SK-N-SH (cell line): Measurements from ENCODE around the gene GNG12. TPM values are rescaled to one million over a fixed set of nuclear protein-coding genes. Genes with fewer than 3 reads are reported as not detected.

ENCODE experiments used
- CTCF ChIA-PET: fragments of 300-600, 350-600 bp; formaldehyde crosslinking; extraction: SDS; loops from one replicate; lab custom pipeline; 2021; lab: Yijun Ruan, JAX
- POLR2A ChIA-PET: fragments of 350-600 bp; sonication (Branson Sonifier 250); formaldehyde crosslinking; extraction: SDS; loops from one replicate; lab custom pipeline; 2020; ENCODE audit warnings: antibody characterized with exemption, inconsistent platforms; lab: Yijun Ruan, JAX
- DNase-seq: peaks from one replicate; pipeline ENCODE4 v3.0.0; 2012
- H2AFZ ChIP-seq: fragments of 200-600 bp; sonication (generic); 2 replicates; pipeline ENCODE4 v1.8.1; 2016; ENCODE audit warnings: antibody characterized with exemption, mild to moderate bottlenecking, low read depth
- H3F3A ChIP-seq: fragments of 200-600 bp; sonication (generic); replicated peaks from 2 replicates; pipeline ENCODE3; 2016; ENCODE audit warnings: antibody characterized with exemption, mild to moderate bottlenecking; ENCODE audit not compliant: insufficient read depth
- H3K27ac ChIP-seq, 2 experiments: fragments of 200-500 bp in 1 of 2; fragments of 200-600 bp in 1 of 2; sonication (Bioruptor generic) in 1 of 2; sonication (generic), shearing (Covaris generic) in 1 of 2; 2 replicates each; pipeline versions ENCODE4 v1.5.1 to v1.6.1; 2014 to 2016; ENCODE audit warnings: low read depth in 2 of 2, inconsistent platforms in 1 of 2, low read length in 1 of 2, mild to moderate bottlenecking in 1 of 2, mixed read lengths in 1 of 2
- H3K27me3 ChIP-seq: fragments of 200-600 bp; sonication (generic), shearing (Covaris generic); 2 replicates; pipeline ENCODE4 v1.6.1; 2016; ENCODE audit warnings: mixed run types; ENCODE audit not compliant: insufficient read depth
- H3K36me3 ChIP-seq, 2 experiments: fragments of 200-500 bp in 1 of 2; fragments of 200-600 bp in 1 of 2; sonication (Bioruptor generic) in 1 of 2; sonication (generic) in 1 of 2; replicated peaks in 1 of 2; 2 replicates each; pipeline versions ENCODE3 to v1.5.1; 2014 to 2016; ENCODE audit warnings: low read length in 1 of 2, mild to moderate bottlenecking in 1 of 2; ENCODE audit not compliant: insufficient read depth in 2 of 2, control insufficient read depth in 1 of 2
- H3K4me1 ChIP-seq, 2 experiments: fragments of 200-500 bp in 1 of 2; fragments of 200-600 bp in 1 of 2; sonication (Bioruptor generic) in 1 of 2; sonication (generic), shearing (Covaris generic) in 1 of 2; 2 replicates each; pipeline versions ENCODE4 v1.5.1 to v1.6.1; 2014 to 2016; ENCODE audit warnings: low read depth in 1 of 2, low read length in 1 of 2, mixed run types in 1 of 2; ENCODE audit not compliant: insufficient read depth in 2 of 2, control insufficient read depth in 1 of 2
- H3K4me2 ChIP-seq: fragments of 200-600 bp; sonication (generic), shearing (Covaris generic); 2 replicates; pipeline ENCODE4 v1.6.1; 2017; ENCODE audit warnings: mixed run types
- H3K4me3 ChIP-seq, 2 experiments: fragments of 200-500 bp in 1 of 2; fragments of 200-600 bp in 1 of 2; sonication (Bioruptor generic) in 1 of 2; sonication (generic), shearing (Covaris generic) in 1 of 2; 2 replicates each; pipeline versions ENCODE4 v1.5.1 to v1.8.1; 2014 to 2016; ENCODE audit warnings: low read depth in 2 of 2, inconsistent platforms in 1 of 2, low read length in 1 of 2, mild to moderate bottlenecking in 1 of 2, mixed read lengths in 1 of 2, moderate library complexity in 1 of 2
- H3K79me2 ChIP-seq: fragments of 200-600 bp; sonication (generic); 2 replicates; pipeline ENCODE4 v1.8.1; 2017; ENCODE audit warnings: mild to moderate bottlenecking; ENCODE audit not compliant: insufficient read depth
- H3K9ac ChIP-seq: fragments of 200-600 bp; sonication (generic); 2 replicates; pipeline ENCODE4 v1.6.1; 2017; ENCODE audit warnings: mixed run types
- H3K9me2 ChIP-seq: fragments of 200-600 bp; sonication (generic); 2 replicates; pipeline ENCODE4 v1.6.1; 2017; ENCODE audit warnings: mixed run types
- H3K9me3 ChIP-seq: fragments of 200-600 bp; sonication (generic); 2 replicates; pipeline ENCODE4 v1.6.1; 2017; ENCODE audit warnings: mixed run types, mild to moderate bottlenecking, moderate library complexity
- H4K20me1 ChIP-seq: fragments of 200-600 bp; sonication (generic); 2 replicates; pipeline ENCODE4 v1.6.1; 2017; ENCODE audit warnings: mild to moderate bottlenecking, mixed run types; ENCODE audit not compliant: insufficient read depth
- CHD2 ChIP-seq: fragments of 150-350 bp; IDR thresholded peaks from 2 replicates; pipeline ENCODE4 v1.6.1; 2018; ENCODE audit warnings: low read length; ENCODE audit not compliant: partially characterized antibody
- EZH2phosphoT487 ChIP-seq: fragments of 200-600 bp; sonication (generic); IDR thresholded peaks from 2 replicates; pipeline ENCODE4 v1.6.1; 2017; ENCODE audit warnings: low read depth, mixed run types, mild to moderate bottlenecking, antibody characterized with exemption, moderate library complexity, borderline replicate concordance
- FOSL2 ChIP-seq: IDR thresholded peaks from 2 replicates; pipeline ENCODE4 v1.4.0; 2012; ENCODE audit warnings: low read depth, mild to moderate bottlenecking, moderate library complexity, borderline replicate concordance
- FOXM1 ChIP-seq: IDR thresholded peaks from 2 replicates; pipeline ENCODE4 v1.4.0; 2012; ENCODE audit warnings: low read depth, mild to moderate bottlenecking
- GABPA ChIP-seq: IDR thresholded peaks from 2 replicates; pipeline ENCODE4 v1.4.0; 2012; ENCODE audit warnings: low read depth, mild to moderate bottlenecking
- JUND ChIP-seq: IDR thresholded peaks from 2 replicates; pipeline ENCODE4 v1.4.0; 2012
- MEF2A ChIP-seq: IDR thresholded peaks from 2 replicates; pipeline ENCODE4 v1.4.0; 2012; ENCODE audit warnings: low read depth, borderline replicate concordance
- NFIC ChIP-seq: IDR thresholded peaks from 2 replicates; pipeline ENCODE4 v1.4.0; 2012; ENCODE audit warnings: borderline replicate concordance
- NRF1 ChIP-seq: IDR thresholded peaks from 2 replicates; pipeline ENCODE4 v1.6.1; 2012; ENCODE audit warnings: low read depth, mild to moderate bottlenecking, low read length
- PBX3 ChIP-seq: IDR thresholded peaks from 2 replicates; pipeline ENCODE4; 2012
- RCOR1 ChIP-seq: fragments of 150-350 bp; IDR thresholded peaks from 2 replicates; pipeline ENCODE4 v1.6.1; 2017; ENCODE audit warnings: antibody characterized with exemption, low read length
- RFX5 ChIP-seq: IDR thresholded peaks from 2 replicates; pipeline ENCODE4 v1.6.1; 2012; ENCODE audit warnings: mild to moderate bottlenecking, improper control_type of control experiment, low read length
- SIN3A ChIP-seq: IDR thresholded peaks from 2 replicates; pipeline ENCODE4 v1.6.1; 2012; ENCODE audit warnings: low read depth, mild to moderate bottlenecking, low read length, moderate library complexity, borderline replicate concordance
- TEAD4 ChIP-seq: IDR thresholded peaks from 2 replicates; pipeline ENCODE4 v1.4.0; 2012; ENCODE audit warnings: mild to moderate bottlenecking, borderline replicate concordance; ENCODE audit not compliant: insufficient read depth
- YY1 ChIP-seq: IDR thresholded peaks from 2 replicates; pipeline ENCODE4 v1.4.0; 2012; ENCODE audit warnings: low read depth, mild to moderate bottlenecking
- WGBS: methylation state at CpG from one replicate; pipeline ENCODE4 v1.1.6; 2017; ENCODE audit warnings: low lambda C conversion rate; 5-methylcytosine and 5-hydroxymethylcytosine counted together
- polyA plus RNA-seq, 3 experiments: library from polyadenylated mRNA; depleted of rRNA; stranded (reverse); fragments of >200 nt; gene quantifications; 2 replicates each; pipeline ENCODE4 v1.2.3, GENCODE V29; 2012
- TF ChIP-seq, protein P1 (sequence below): fragments of 150-350 bp; IDR thresholded peaks from 2 replicates; pipeline ENCODE4 v1.6.1; 2016; ENCODE audit warnings: mild to moderate bottlenecking, low read depth, low read length
- TF ChIP-seq, protein P2 (sequence below): IDR thresholded peaks from 2 replicates; pipeline ENCODE4 v1.4.0; 2012; ENCODE audit warnings: low read depth, borderline replicate concordance
- TF ChIP-seq, protein P3 (sequence below): IDR thresholded peaks from 2 replicates; pipeline ENCODE4 v1.4.0; 2012; ENCODE audit warnings: low read depth

Gene GNG12
- polyA plus RNA-seq, 1 of the 3 experiments (the other 2 are of a cell fraction), result 41.2 TPM

DNA sequence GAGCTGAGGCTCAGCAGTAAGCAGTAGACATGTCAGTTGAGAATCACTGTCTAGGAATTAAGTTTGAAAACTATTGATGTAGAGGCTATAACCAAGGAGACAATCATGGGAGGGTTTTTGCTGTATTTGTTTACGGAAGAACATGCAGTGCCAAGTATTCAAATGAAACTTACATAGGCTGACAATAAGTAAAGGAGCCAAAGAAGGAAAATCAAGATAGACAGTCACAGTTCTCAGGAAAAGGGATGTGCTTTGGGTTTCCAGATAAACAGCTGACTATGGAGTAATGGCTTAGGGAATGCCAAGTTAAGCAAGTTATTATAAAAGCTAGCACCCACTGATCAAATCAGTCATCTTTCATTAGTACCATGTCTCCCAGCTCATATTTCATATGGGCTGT, 21.5 kb downstream of the GNG12 start:
- peaks cover 2 to 12% of the 10 kb centered on the region in 2 experiments for H3K36me3 ChIP-seq

DNA sequence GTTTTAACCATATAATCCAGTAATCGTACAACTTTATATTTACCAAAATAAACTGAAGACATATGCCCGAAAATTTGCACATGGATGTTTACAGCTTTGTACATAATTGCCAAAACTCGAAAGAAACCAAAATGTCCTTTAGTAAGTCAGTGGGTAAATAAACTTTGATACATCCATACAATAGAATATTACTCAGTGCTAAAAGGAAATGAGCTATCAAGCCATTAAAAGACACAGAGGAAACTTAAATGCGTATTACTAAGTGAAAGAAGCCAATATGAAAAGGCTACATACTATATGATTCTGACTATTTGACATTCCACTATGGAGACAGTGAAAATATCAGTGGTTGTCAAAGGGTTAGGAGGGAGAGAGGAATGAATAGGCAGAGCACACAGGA, 23.4 kb downstream of the GNG12 start:
- H3K79me2 ChIP-seq, result peaks cover 100% of the 10 kb centered on the region
- H3K27me3 ChIP-seq, result no peaks in the 10 kb centered on the region
- POLR2A ChIA-PET, result no interaction called here
- H2AFZ ChIP-seq, result no peak overlapping the region
- H4K20me1 ChIP-seq, result peaks cover 68% of the 10 kb centered on the region
- CTCF ChIA-PET, result no interaction called here
- H3K9ac ChIP-seq, result no peak overlapping the region
- peaks cover 0 to 16% of the 10 kb centered on the region in 2 experiments for H3K36me3 ChIP-seq
- H3K9me3 ChIP-seq, result no peaks in the 10 kb centered on the region
- no peak for DNase-seq
- H3K4me1 ChIP-seq, result peaks cover 0 to 8% of the 10 kb centered on the region in 2 experiments; a peak in 2 of 4 replicates
- H3K4me3 ChIP-seq, result no peak overlapping the region
- peaks cover 10% of the 10 kb centered on the region for H3F3A ChIP-seq
- 92% methylated on average over 4 of the region's 4 CpGs for WGBS
- H3K27ac ChIP-seq, result no peak overlapping the region
- H3K9me2 ChIP-seq, result no peaks in the 10 kb centered on the region
- TF ChIP-seq YY1 (no peak), JUND (no peak), SIN3A (no peak), GABPA (no peak), FOXM1 (no peak), NRF1 (no peak)
- TF ChIP-seq, protein P1, sequence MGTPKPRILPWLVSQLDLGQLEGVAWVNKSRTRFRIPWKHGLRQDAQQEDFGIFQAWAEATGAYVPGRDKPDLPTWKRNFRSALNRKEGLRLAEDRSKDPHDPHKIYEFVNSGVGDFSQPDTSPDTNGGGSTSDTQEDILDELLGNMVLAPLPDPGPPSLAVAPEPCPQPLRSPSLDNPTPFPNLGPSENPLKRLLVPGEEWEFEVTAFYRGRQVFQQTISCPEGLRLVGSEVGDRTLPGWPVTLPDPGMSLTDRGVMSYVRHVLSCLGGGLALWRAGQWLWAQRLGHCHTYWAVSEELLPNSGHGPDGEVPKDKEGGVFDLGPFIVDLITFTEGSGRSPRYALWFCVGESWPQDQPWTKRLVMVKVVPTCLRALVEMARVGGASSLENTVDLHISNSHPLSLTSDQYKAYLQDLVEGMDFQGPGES, result no peak
- TF ChIP-seq, protein P2, sequence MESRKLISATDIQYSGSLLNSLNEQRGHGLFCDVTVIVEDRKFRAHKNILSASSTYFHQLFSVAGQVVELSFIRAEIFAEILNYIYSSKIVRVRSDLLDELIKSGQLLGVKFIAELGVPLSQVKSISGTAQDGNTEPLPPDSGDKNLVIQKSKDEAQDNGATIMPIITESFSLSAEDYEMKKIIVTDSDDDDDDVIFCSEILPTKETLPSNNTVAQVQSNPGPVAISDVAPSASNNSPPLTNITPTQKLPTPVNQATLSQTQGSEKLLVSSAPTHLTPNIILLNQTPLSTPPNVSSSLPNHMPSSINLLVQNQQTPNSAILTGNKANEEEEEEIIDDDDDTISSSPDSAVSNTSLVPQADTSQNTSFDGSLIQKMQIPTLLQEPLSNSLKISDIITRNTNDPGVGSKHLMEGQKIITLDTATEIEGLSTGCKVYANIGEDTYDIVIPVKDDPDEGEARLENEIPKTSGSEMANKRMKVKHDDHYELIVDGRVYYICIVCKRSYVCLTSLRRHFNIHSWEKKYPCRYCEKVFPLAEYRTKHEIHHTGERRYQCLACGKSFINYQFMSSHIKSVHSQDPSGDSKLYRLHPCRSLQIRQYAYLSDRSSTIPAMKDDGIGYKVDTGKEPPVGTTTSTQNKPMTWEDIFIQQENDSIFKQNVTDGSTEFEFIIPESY, result no peak
- no peak overlapping the region for H3K4me2 ChIP-seq

More for the DNA sequence above, 21.5 kb downstream of the GNG12 start:
- no peak for DNase-seq
- WGBS, result 97% methylated on average over 1 of the region's 1 CpG
- H3K4me2 ChIP-seq, result no peak overlapping the region
- H3F3A ChIP-seq, result peaks cover 10% of the 10 kb centered on the region
- POLR2A ChIA-PET, result no interaction called here
- CTCF ChIA-PET, result interaction anchor here (0.6 to 3.2 kb wide), 3 partner anchors 277 to 498 kb away, joined by 4 to 8 read pairs (median 5); no protein-coding TSS in a partner anchor
- H4K20me1 ChIP-seq, result peaks cover 76% of the 10 kb centered on the region
- H3K9me3 ChIP-seq, result no peaks in the 10 kb centered on the region
- no peaks in the 10 kb centered on the region for H3K27me3 ChIP-seq
- peaks cover 100% of the 10 kb centered on the region for H3K79me2 ChIP-seq
- no peak overlapping the region for H3K27ac ChIP-seq
- no peaks in the 10 kb centered on the region for H3K9me2 ChIP-seq
- H3K4me3 ChIP-seq, result no peak overlapping the region
- H3K9ac ChIP-seq, result no peak overlapping the region
- no peak overlapping the region for H2AFZ ChIP-seq
- no peak for TF ChIP-seq RCOR1
- no peak for TF ChIP-seq GABPA
- TF ChIP-seq SIN3A, result no peak
- no peak for TF ChIP-seq RFX5
- TF ChIP-seq MEF2A, result no peak
- TF ChIP-seq NFIC, result no peak
- TF ChIP-seq CHD2, result no peak
- TF ChIP-seq EZH2phosphoT487, result no peak
- TF ChIP-seq PBX3, result no peak
- no peak for TF ChIP-seq FOSL2
- TF ChIP-seq, protein P3, sequence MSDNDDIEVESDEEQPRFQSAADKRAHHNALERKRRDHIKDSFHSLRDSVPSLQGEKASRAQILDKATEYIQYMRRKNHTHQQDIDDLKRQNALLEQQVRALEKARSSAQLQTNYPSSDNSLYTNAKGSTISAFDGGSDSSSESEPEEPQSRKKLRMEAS, result no peak
- TF ChIP-seq, protein P1, result no peak
- no peak for TF ChIP-seq TEAD4
- no peak for TF ChIP-seq YY1
- H3K4me1 ChIP-seq, result peaks cover 0 to 13% of the 10 kb centered on the region in 2 experiments; a peak in 2 of 4 replicates
